HEK293 (cell line): ENCODE results near the gene MRPS18A.

Experiments used
- BCL11A ChIP-seq: fragments of 450-650 bp; formaldehyde crosslinking; IDR thresholded peaks from 2 replicates; pipeline ENCODE4 v1.5.1; 2016; ENCODE audit warnings: low read depth, missing biosample characterization, missing genetic modification characterization
- BCL6B ChIP-seq: fragments of 450-650 bp; formaldehyde crosslinking; IDR thresholded peaks from 2 replicates; pipeline ENCODE4 v1.5.1; 2017; ENCODE audit warnings: missing biosample characterization, missing genetic modification characterization
- GFI1B ChIP-seq: fragments of 450-650 bp; formaldehyde crosslinking; IDR thresholded peaks from 2 replicates; pipeline ENCODE4 v1.5.1; 2016; ENCODE audit warnings: missing biosample characterization, missing genetic modification characterization
- HIC1 ChIP-seq: fragments of 450-650 bp; formaldehyde crosslinking; IDR thresholded peaks from 2 replicates; pipeline ENCODE4 v1.5.1; 2016; ENCODE audit warnings: missing biosample characterization, missing genetic modification characterization
- HOXC10 ChIP-seq: sonication (generic); formaldehyde crosslinking; IDR thresholded peaks from 2 replicates; pipeline ENCODE4 v1.8.1; 2023; ENCODE audit warnings: mild to moderate bottlenecking, missing genetic modification reagents
- KLF7 ChIP-seq: fragments of 450-650 bp; formaldehyde crosslinking; IDR thresholded peaks from 2 replicates; pipeline ENCODE4 v1.5.1; 2016; ENCODE audit warnings: missing biosample characterization, missing genetic modification characterization, borderline replicate concordance
- MZF1 ChIP-seq: fragments of 450-650 bp; formaldehyde crosslinking; IDR thresholded peaks from 2 replicates; pipeline ENCODE4 v1.5.1; 2017; ENCODE audit warnings: missing biosample characterization, missing genetic modification characterization, borderline replicate concordance
- PRDM4 ChIP-seq: fragments of 450-650 bp; formaldehyde crosslinking; IDR thresholded peaks from 2 replicates; pipeline ENCODE4 v1.5.1; 2017; ENCODE audit warnings: missing biosample characterization, missing genetic modification characterization
- SP7 ChIP-seq: fragments of 450-650 bp; formaldehyde crosslinking; IDR thresholded peaks from 2 replicates; pipeline ENCODE4 v1.5.1; 2016; ENCODE audit warnings: missing biosample characterization, missing genetic modification characterization
- TCF7L2 ChIP-seq: IDR thresholded peaks from 2 replicates; pipeline ENCODE4 v1.6.1; 2011; ENCODE audit warnings: low read depth, mild to moderate bottlenecking, inconsistent platforms, low read length, moderate library complexity, borderline replicate concordance
- ZBTB1 ChIP-seq: fragments of 450-650 bp; formaldehyde crosslinking; IDR thresholded peaks from 2 replicates; pipeline ENCODE4 v1.5.1; 2016; ENCODE audit warnings: missing biosample characterization, missing genetic modification characterization
- ZBTB7A ChIP-seq: fragments of 450-650 bp; formaldehyde crosslinking; IDR thresholded peaks from 2 replicates; pipeline ENCODE4 v1.5.1; 2016; ENCODE audit warnings: low read depth, missing biosample characterization, missing genetic modification characterization
- ZEB2 ChIP-seq: fragments of 450-650 bp; formaldehyde crosslinking; IDR thresholded peaks from 2 replicates; pipeline ENCODE4 v1.5.1; 2016; ENCODE audit warnings: missing biosample characterization, missing genetic modification characterization
- ZFHX2 ChIP-seq: fragments of 450-650 bp; formaldehyde crosslinking; conservative IDR thresholded peaks from 2 replicates; pipeline ENCODE4 v1.5.1; 2016; ENCODE audit warnings: missing biosample characterization, missing genetic modification characterization
- ZFP3 ChIP-seq: fragments of 450-650 bp; formaldehyde crosslinking; IDR thresholded peaks from 2 replicates; pipeline ENCODE4 v1.5.1; 2016; ENCODE audit warnings: low read depth, missing biosample characterization, missing genetic modification characterization
- ZNF132 ChIP-seq: fragments of 450-650 bp; formaldehyde crosslinking; IDR thresholded peaks from 2 replicates; pipeline ENCODE4 v1.5.1; 2017; ENCODE audit warnings: missing biosample characterization, missing genetic modification characterization, borderline replicate concordance
- ZNF155 ChIP-seq: fragments of 450-650 bp; formaldehyde crosslinking; IDR thresholded peaks from 2 replicates; pipeline ENCODE4 v1.5.1; 2016; ENCODE audit warnings: missing biosample characterization, missing genetic modification characterization
- ZNF16 ChIP-seq: fragments of 450-650 bp; formaldehyde crosslinking; IDR thresholded peaks from 2 replicates; pipeline ENCODE4 v1.5.1; 2016; ENCODE audit warnings: low read depth, missing biosample characterization, missing genetic modification characterization
- ZNF214 ChIP-seq: fragments of 450-650 bp; formaldehyde crosslinking; IDR thresholded peaks from 2 replicates; pipeline ENCODE4 v1.5.1; 2017; ENCODE audit warnings: missing biosample characterization, mild to moderate bottlenecking, missing genetic modification characterization, borderline replicate concordance
- ZNF302 ChIP-seq: fragments of 450-650 bp; formaldehyde crosslinking; IDR thresholded peaks from 2 replicates; pipeline ENCODE4 v1.5.1; 2016; ENCODE audit warnings: missing biosample characterization, missing genetic modification characterization, low read depth
- ZNF311 ChIP-seq: fragments of 450-650 bp; formaldehyde crosslinking; IDR thresholded peaks from 2 replicates; pipeline ENCODE4 v1.5.1; 2017; ENCODE audit warnings: missing biosample characterization, missing genetic modification characterization, borderline replicate concordance
- ZNF335 ChIP-seq: fragments of 450-650 bp; formaldehyde crosslinking; conservative IDR thresholded peaks from 2 replicates; pipeline ENCODE4 v1.5.1; 2016; ENCODE audit warnings: missing biosample characterization, missing genetic modification characterization
- ZNF341 ChIP-seq: fragments of 450-650 bp; formaldehyde crosslinking; IDR thresholded peaks from 2 replicates; pipeline ENCODE4; 2016; ENCODE audit warnings: low read depth, missing biosample characterization, missing genetic modification characterization
- ZNF362 ChIP-seq: fragments of 450-650 bp; formaldehyde crosslinking; IDR thresholded peaks from 2 replicates; pipeline ENCODE4 v1.5.1; 2016; ENCODE audit warnings: missing biosample characterization, missing genetic modification characterization
- ZNF433 ChIP-seq: fragments of 450-650 bp; formaldehyde crosslinking; IDR thresholded peaks from 2 replicates; pipeline ENCODE4 v1.5.1; 2016; ENCODE audit warnings: missing biosample characterization, missing genetic modification characterization, low read depth
- ZNF626 ChIP-seq: fragments of 450-650 bp; sonication (Bioruptor Pico); formaldehyde crosslinking; IDR thresholded peaks from 2 replicates; pipeline ENCODE4 v1.5.1; 2018; ENCODE audit warnings: missing biosample characterization, missing genetic modification characterization, inconsistent platforms
- ZNF639 ChIP-seq: fragments of 450-650 bp; formaldehyde crosslinking; IDR thresholded peaks from 2 replicates; pipeline ENCODE4 v1.5.1; 2016; ENCODE audit warnings: missing biosample characterization, missing genetic modification characterization
- ZNF692 ChIP-seq: fragments of 450-650 bp; formaldehyde crosslinking; IDR thresholded peaks from 2 replicates; pipeline ENCODE4 v1.5.1; 2016; ENCODE audit warnings: missing biosample characterization, missing genetic modification characterization
- ZNF747 ChIP-seq: fragments of 450-650 bp; formaldehyde crosslinking; IDR thresholded peaks from 2 replicates; pipeline ENCODE4 v1.5.1; 2016; ENCODE audit warnings: missing biosample characterization, missing genetic modification characterization

MRPS18A gene

GRCh38 chr6:43635387-43636307, 51.9 kb downstream of the MRPS18A start, which contains the start of gene MAD2L1BP (continued):
- TF ChIP-seq GFI1B (tag by site-specific recombination) (peak; percentile 54; the same call in 1 of the 2 replicates), ZNF302 (tag by site-specific recombination) (no peak), ZNF362 (tag by site-specific recombination) (peak; percentile 72), ZNF155 (tag by site-specific recombination) (no peak), ZFP3 (no peak), ZNF639 (tag by site-specific recombination) (0 out of 2 replicates have a peak, but pooled peaks have one; percentile 40), ZNF626 (no peak), KLF7 (tag by site-specific recombination) (peak; percentile 68; the same call in 1 of the 2 replicates), ZNF747 (no peak), PRDM4 (tag by site-specific recombination) (no peak; the same call in 1 of the 2 replicates), HIC1 (tag by site-specific recombination) (peak; percentile 27; the same call in 1 of the 2 replicates), ZNF214 (no peak), MZF1 (tag by site-specific recombination) (no peak), ZNF692 (peak; percentile 75), ZNF16 (tag by site-specific recombination) (no peak), TCF7L2 (peak; percentile 89), ZBTB7A (tag by site-specific recombination) (no peak), ZFHX2 (tag by site-specific recombination) (peak; percentile 85), HOXC10 (0 out of 2 replicates have a peak, but pooled peaks have one; percentile 63), ZEB2 (peak; percentile 84), ZNF311 (tag by site-specific recombination) (no peak), ZBTB1 (peak; percentile 90; the same call in 1 of the 2 replicates), BCL11A (no peak), BCL6B (tag by site-specific recombination) (no peak), ZNF132 (tag by site-specific recombination) (no peak), ZNF335 (peak; percentile 88), ZNF433 (tag by site-specific recombination) (no peak), ZNF341 (tag by site-specific recombination) (peak; percentile 28; the same call in 1 of the 2 replicates), SP7 (peak; percentile 83)
